HUES48 (cell line): Measurements from ENCODE around the gene TNS1.

ENCODE experiments used
- H3K27ac ChIP-seq: one replicate; pipeline ENCODE4 v1.7.0; 2013; ENCODE audit warnings: low read depth, low read length, inconsistent platforms
- H3K27me3 ChIP-seq: 2 replicates; pipeline ENCODE4 v1.6.1; 2013; ENCODE audit warnings: mild to moderate bottlenecking, low read length; ENCODE audit not compliant: control insufficient read depth, insufficient read depth
- H3K36me3 ChIP-seq: 2 replicates; pipeline ENCODE4 v1.6.1; 2013; ENCODE audit warnings: low read length; ENCODE audit not compliant: control insufficient read depth, insufficient read depth
- H3K4me1 ChIP-seq: 2 replicates; pipeline ENCODE4 v1.6.1; 2013; ENCODE audit warnings: mild to moderate bottlenecking, low read length; ENCODE audit not compliant: control insufficient read depth, insufficient read depth
- H3K4me3 ChIP-seq: 2 replicates; pipeline ENCODE4 v1.5.1; 2013; ENCODE audit warnings: mild to moderate bottlenecking, low read depth, low read length
- H3K9ac ChIP-seq: 2 replicates; pipeline ENCODE4 v1.6.1; 2013; ENCODE audit warnings: mild to moderate bottlenecking, low read depth, low read length, moderate library complexity
- H3K9me3 ChIP-seq: 2 replicates; pipeline ENCODE4 v1.6.1; 2013; ENCODE audit warnings: low read length; ENCODE audit not compliant: control insufficient read depth, insufficient read depth

Gene TNS1

DNA sequence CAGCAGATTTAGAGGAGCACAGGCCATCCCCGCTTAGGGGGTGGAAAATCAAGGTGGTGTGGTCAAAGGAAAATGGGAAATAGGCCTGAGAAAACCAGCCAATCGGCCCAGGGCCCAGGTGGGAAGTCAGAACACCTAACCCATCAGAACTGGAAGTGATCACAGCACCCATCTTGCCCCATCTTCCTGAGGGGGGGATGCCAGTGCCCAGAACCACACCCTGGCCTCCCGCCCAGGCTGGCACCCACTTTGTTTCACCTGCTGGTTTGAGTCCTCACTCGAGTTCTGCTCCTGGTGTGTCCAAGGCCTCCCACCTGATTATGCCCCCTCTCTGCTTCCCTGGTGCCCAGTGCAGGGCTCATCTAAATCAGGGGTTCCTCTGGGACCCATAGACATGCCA, 174.5 kb downstream of the TNS1 start:
- Histone ChIP-seq H3K4me1 (0 out of 2 replicates have a peak, but pooled peaks cover 4% of the 10 kb centered on the region), H3K36me3 (no peaks in the 10 kb centered on the region), H3K9me3 (no peaks in the 10 kb centered on the region), H3K27ac (no peak overlapping the region), H3K4me3 (no peak overlapping the region), H3K27me3 (no peaks in the 10 kb centered on the region), H3K9ac (no peak overlapping the region)

DNA sequence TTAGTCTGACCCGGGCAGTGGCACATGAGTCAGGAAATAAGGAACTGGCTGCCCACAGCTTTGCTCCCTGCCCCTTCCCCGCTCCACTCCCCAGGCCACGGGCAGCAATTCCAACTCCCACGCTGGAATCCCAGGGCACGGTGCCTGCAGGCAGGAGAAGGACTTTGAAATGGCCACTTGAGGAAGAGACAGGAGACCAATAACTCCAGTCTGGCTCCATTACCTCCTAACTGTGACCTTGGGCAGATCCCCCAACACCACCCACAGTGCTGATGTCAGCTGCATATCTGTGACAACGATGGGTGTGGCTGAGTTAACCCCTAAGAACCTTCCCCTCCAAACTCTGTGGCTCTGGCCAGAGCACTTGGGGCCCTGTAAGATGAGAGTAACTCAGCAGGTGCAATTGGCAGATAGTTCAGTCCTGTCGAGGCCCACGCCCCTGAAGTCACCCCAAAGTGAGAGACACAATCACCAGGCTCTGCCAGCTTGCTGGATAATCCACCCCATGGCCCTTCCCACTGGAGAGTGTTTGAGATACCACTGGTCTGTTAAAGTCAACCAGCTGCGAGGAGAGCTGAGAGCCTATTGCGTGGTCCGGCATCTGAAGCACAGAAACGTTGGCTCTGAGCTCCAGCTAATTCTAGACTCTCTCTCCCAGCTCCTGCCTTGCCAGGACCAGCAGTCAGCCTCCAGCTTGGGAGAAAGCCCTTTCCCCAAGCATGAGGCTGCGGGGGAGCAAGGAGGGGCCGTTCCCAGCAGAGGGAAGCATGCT, 175.2 kb downstream of the TNS1 start:
- Histone ChIP-seq H3K9me3 (no peaks in the 10 kb centered on the region), H3K36me3 (no peaks in the 10 kb centered on the region), H3K27me3 (no peaks in the 10 kb centered on the region), H3K4me1 (0 out of 2 replicates have a peak, but pooled peaks cover 4% of the 10 kb centered on the region), H3K4me3 (no peak overlapping the region), H3K27ac (no peak overlapping the region), H3K9ac (no peak overlapping the region)

DNA sequence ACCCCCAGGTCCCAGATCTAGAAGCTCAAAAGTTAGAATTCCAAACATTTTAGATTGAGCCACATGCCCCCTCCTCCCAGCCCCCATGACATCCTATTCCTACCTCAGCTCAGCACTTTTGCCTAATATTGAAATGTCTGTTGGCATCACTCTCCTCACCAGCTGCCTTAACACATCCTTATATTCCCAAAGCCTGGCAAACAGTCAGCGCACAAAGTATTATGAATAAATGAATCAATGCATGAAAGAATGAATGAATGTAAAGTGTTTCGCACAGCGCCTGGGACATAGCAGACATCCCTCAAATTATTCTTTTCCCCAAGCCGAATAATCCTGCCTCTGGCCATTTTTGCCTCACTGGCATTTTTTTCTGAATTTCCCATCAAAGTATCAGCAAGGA, 175.8 kb downstream of the TNS1 start:
- no peak overlapping the region for H3K27ac ChIP-seq
- H3K4me1 ChIP-seq: 0 out of 2 replicates have a peak, but pooled peaks cover 4% of the 10 kb centered on the region
- H3K9ac ChIP-seq: no peak overlapping the region
- no peaks in the 10 kb centered on the region for H3K36me3 ChIP-seq
- no peak overlapping the region for H3K4me3 ChIP-seq
- H3K9me3 ChIP-seq: no peaks in the 10 kb centered on the region
- no peaks in the 10 kb centered on the region for H3K27me3 ChIP-seq

DNA sequence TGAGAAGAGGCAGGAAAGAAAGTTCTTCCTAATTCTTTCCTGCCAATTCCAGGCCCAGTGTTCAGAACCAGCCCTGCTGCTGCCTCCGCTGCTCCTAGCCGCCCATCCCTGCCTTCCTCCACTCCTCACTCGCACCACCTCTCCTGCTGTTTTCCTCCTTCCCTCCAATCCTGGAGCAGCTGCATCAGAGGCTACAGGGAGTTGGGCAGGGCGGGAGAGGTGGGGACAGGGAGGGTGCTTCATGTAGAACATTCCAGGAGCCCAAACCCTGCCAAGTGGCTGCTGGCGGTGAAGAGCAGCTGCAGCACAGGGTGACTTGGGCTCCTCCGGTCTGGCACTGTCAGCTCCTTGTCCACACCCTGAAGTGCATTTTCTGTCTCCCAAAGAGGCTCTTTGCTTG, 176.3 kb downstream of the TNS1 start:
- no peak overlapping the region for H3K27ac ChIP-seq
- H3K36me3 ChIP-seq: no peaks in the 10 kb centered on the region

DNA sequence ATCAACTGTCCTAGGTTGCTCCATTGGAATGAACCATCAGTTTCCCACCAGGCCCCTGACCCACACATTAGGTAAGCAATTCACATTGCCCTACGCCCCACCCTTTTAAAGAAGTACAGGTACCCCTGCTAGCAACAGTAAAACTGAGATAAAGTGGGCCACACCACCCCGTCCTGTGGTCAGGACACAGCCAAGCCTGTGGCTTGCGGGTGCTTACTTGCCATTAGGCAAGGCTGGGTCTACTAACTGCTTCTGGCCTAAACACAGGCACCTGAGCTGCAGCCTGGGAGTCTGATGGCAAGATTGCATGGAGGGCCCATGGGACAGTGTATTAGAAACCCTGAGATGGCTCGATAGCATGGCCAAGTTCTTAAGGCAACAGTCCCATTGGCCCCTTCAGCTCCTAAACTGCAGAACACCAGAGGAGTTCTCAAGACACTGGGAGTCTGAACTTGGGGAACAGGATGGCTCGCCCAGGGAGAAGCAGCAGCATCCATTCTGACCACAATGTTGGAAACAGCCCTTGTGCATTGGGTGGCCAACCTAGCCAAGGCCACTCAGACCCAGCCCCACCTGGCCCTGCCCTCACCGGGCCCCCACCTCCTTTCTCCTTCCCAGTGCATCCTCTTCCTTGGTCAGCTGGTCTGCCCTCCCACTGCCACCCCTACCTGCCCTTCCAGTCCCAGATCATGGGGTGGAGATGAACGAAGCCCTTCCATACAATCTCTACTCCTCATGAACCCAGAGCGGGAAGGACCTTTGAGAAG, 177.1 kb downstream of the TNS1 start:
- 0 out of 2 replicates have a peak, but pooled peaks cover 4% of the 10 kb centered on the region for H3K4me1 ChIP-seq
- no peak overlapping the region for H3K9ac ChIP-seq
- H3K27me3 ChIP-seq: no peaks in the 10 kb centered on the region
- no peak overlapping the region for H3K27ac ChIP-seq
- H3K36me3 ChIP-seq: no peaks in the 10 kb centered on the region
- no peak overlapping the region for H3K4me3 ChIP-seq
- no peaks in the 10 kb centered on the region for H3K9me3 ChIP-seq

More for the DNA sequence above, 176.3 kb downstream of the TNS1 start:
- Histone ChIP-seq H3K9me3 (no peaks in the 10 kb centered on the region), H3K4me1 (0 out of 2 replicates have a peak, but pooled peaks cover 4% of the 10 kb centered on the region), H3K4me3 (no peak overlapping the region), H3K9ac (no peak overlapping the region), H3K27me3 (no peaks in the 10 kb centered on the region)

DNA sequence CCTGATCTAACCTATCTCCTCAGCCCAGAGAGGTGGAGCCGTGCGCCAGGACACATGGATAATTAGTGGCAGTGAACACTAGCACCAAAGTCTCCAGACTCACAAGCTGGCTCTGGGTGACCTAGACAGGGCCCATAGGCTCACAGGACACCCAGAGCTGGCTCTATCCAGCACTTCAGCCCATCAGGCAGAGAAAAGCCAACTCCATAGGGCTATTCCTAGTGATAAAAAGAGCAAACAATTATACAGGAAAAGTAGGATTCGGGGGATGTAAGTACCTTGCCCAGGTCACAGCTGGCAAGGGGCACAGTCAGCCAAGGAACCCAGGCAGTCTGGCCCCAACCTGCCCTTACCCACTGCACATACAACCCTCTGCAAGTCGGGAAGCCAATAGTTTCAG, 178.6 kb downstream of the TNS1 start:
- H3K9ac ChIP-seq: no peak overlapping the region
- H3K4me1 ChIP-seq: 0 out of 2 replicates have a peak, but pooled peaks cover 4% of the 10 kb centered on the region
- H3K27ac ChIP-seq: no peak overlapping the region
- H3K4me3 ChIP-seq: no peak overlapping the region
- no peaks in the 10 kb centered on the region for H3K9me3 ChIP-seq
- no peaks in the 10 kb centered on the region for H3K36me3 ChIP-seq
- no peaks in the 10 kb centered on the region for H3K27me3 ChIP-seq

DNA sequence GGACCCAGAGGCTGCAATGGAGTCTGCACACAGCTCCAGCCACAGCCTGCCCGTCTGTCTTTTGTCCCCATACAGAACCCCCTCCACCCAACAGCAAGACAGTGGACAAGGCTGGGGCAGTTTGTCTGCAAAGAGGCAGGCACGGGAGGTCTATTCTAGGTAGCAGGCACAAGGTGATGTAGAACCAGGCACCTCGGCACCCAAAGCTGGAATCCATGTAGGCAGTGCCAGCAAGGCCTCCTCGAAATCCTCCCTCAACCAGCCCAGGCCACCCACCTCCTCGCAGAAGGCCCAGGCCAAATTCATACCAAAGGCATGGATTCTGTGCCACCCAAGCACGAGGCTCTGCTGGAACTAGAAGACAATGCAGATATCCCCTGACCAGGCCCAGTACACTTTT, 179.2 kb downstream of the TNS1 start:
- Histone ChIP-seq H3K27me3 (no peaks in the 10 kb centered on the region), H3K4me1 (0 out of 2 replicates have a peak, but pooled peaks cover 4% of the 10 kb centered on the region), H3K4me3 (no peak overlapping the region), H3K9me3 (no peaks in the 10 kb centered on the region), H3K36me3 (no peaks in the 10 kb centered on the region), H3K27ac (no peak overlapping the region), H3K9ac (no peak overlapping the region)

DNA sequence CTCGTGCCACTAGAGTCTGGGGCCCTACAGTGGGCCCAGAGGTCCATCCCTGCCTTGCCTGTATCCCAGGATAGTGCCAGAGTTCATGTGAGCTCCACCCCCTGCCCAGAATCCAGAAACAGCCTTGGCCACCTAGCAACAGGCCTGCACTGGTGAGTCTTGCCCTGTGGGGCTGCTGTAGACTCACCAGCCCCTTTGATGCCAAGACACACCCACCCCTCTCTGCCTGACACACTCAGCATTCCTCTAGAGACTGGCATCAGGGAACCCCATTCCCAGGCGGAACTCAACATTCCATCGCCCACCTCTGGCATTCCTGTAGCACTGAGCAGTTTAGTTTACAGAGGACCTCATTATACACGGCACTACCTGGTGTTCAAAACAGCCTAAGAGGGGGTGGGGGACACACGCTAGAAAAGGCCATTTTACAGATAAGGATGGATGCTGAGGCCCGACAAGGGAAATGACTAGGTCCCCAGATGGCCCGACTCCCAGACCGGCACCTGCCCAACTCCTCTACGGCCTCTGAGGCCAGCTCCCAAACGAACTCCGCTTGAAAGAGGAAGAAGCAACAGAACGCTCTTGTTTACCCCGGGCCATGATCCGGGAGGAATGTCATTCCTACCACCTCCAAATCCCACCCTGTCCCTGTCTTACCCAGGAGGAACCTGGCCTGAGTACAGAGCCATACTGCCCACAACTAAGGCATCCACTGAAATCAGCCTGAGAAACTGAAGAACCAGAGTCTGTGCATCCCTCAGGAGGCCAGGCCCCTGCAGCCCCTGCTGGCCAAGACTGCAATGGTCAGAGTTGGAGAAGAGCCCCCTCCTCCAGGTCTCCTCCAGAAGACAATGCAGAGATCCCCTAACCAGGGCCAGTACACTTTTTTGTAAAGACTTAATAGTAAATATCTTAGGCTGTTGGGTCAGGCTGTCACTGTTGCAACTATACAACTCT, 180.2 kb downstream of the TNS1 start:
- Histone ChIP-seq H3K27me3 (no peaks in the 10 kb centered on the region), H3K36me3 (no peaks in the 10 kb centered on the region), H3K9ac (no peak overlapping the region), H3K4me3 (no peak overlapping the region), H3K4me1 (0 out of 2 replicates have a peak, but pooled peaks cover 3% of the 10 kb centered on the region), H3K27ac (no peak overlapping the region), H3K9me3 (no peaks in the 10 kb centered on the region)

DNA sequence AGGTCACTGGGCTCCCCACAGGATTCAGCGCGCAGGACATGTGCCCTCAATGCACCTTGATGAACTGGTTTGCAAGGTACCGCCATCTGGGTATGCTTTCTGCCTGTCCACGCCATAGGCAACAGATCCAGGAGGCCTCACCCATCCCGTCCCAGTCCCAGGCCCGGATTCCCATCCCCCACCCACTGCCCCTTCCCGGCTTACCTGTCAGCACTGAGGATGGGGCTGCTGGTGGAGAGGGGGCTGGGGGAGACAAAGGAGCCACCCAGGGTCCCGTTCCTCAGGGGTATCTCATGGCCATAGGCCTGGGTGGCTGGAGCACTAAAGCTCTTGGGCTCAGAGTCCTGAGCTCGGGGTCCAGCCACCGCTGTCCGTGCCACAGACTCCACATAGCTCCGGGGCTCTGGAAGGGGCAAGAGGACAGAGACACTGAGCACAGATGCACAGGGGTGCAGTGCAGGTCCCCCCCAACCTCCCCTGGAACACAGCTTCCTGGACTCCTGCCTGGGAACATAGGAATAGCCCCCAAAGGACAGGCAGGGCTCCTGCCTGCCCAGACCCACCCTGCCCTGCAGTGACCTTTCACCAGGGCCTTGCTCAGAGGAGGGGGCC, 181.2 kb downstream of the TNS1 start:
- H3K36me3 ChIP-seq: no peaks in the 10 kb centered on the region
- H3K4me3 ChIP-seq: no peak overlapping the region
- H3K27me3 ChIP-seq: no peaks in the 10 kb centered on the region
- H3K9ac ChIP-seq: no peak overlapping the region
- H3K27ac ChIP-seq: no peak overlapping the region
- H3K9me3 ChIP-seq: no peaks in the 10 kb centered on the region
- no peaks in the 10 kb centered on the region for H3K4me1 ChIP-seq

DNA sequence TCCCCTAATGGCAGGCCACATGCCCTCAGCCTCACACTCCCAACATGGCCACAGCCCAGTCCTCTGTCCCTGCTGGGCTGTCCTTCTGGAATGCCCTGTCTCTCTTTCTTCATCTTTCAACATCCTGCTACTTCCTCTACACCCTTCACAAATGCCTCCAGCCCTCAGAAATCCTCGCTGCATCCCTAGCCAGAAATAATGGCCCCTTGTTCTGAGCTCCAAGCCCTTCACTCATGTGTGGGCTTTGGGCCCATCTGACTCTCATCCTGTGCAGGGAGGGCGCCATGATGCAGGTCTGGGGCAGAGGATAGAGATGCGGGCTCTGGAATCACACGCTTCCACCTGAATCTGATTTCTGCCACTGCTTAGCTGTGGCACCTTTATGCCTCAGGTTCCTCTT, 181.9 kb downstream of the TNS1 start:
- no peaks in the 10 kb centered on the region for H3K36me3 ChIP-seq
- H3K4me3 ChIP-seq: no peak overlapping the region
- H3K27me3 ChIP-seq: no peaks in the 10 kb centered on the region
- H3K9ac ChIP-seq: no peak overlapping the region
- no peaks in the 10 kb centered on the region for H3K9me3 ChIP-seq
- no peaks in the 10 kb centered on the region for H3K4me1 ChIP-seq
- no peak overlapping the region for H3K27ac ChIP-seq
